K562 (cell line): ENCODE data around the gene C1QBP.

ENCODE experiments used
- ATF2 ChIP-seq: sonication (generic); formaldehyde crosslinking; IDR thresholded peaks from 2 replicates; pipeline ENCODE4 v1.8.1; 2022; ENCODE audit warnings: missing genetic modification reagents
- EGR1 ChIP-seq: fragments of 450-650 bp; conservative IDR thresholded peaks from 2 replicates; pipeline ENCODE4 v1.6.1; 2017; ENCODE audit warnings: mild to moderate bottlenecking
- MCM3 ChIP-seq: fragments of 450-650 bp; IDR thresholded peaks from 2 replicates; pipeline ENCODE4 v1.6.1; 2016
- MYC ChIP-seq, 2 experiments: fragments of 250-450 bp in 1 of 2; sonication (Bioruptor Pico) in 1 of 2; IDR thresholded peaks; 2 replicates each; pipeline versions ENCODE4 v1.5.1 to v1.6.1; 2012 to 2021; ENCODE audit warnings: low read depth in 2 of 2, borderline replicate concordance in 1 of 2, improper control_type of control experiment in 1 of 2, low read length in 1 of 2, mild to moderate bottlenecking in 1 of 2, moderate library complexity in 1 of 2
- POLR2A ChIP-seq: fragments of 450-650 bp; conservative IDR thresholded peaks from 2 replicates; pipeline ENCODE4 v1.6.1; 2016
- RAD21 ChIP-seq, 2 experiments: fragments of 250-450 bp in 1 of 2; fragments of 450-650 bp in 1 of 2; sonication (Bioruptor Pico) in 1 of 2; formaldehyde crosslinking in 1 of 2; IDR thresholded peaks in 1 of 2; conservative IDR thresholded peaks in 1 of 2; 2 replicates each; pipeline versions ENCODE4 v1.4.0 to v1.8.0; 2020 to 2022; ENCODE audit warnings: mild to moderate bottlenecking in 2 of 2, moderate library complexity in 1 of 2
- REST ChIP-seq, 2 experiments: fragments of 450-650 bp; formaldehyde crosslinking in 1 of 2; IDR thresholded peaks; 2 replicates each; pipeline versions ENCODE4 v1.4.0 to v1.6.1; 2014 to 2020; ENCODE audit warnings: mild to moderate bottlenecking in 2 of 2, borderline replicate concordance in 1 of 2, low read depth in 1 of 2
- ZFX ChIP-seq: sonication (generic); formaldehyde crosslinking; IDR thresholded peaks from 2 replicates; pipeline ENCODE4 v1.8.0; 2022; ENCODE audit warnings: mild to moderate bottlenecking, missing genetic modification reagents, moderate library complexity

- TF ChIP-seq MCM3 = no peak
- TF ChIP-seq ATF2 (CRISPR knock-in tag) = no peak
- no peak for TF ChIP-seq REST (IDR thresholded peaks at IDR 0.05; ENCODE audit: borderline replicate concordance)
- TF ChIP-seq REST (CRISPR knock-in tag; IDR thresholded peaks at IDR 0.05; ENCODE audit: low read depth) = no peak
- TF ChIP-seq ZFX = no peak
- TF ChIP-seq RAD21 (CRISPR knock-in tag; conservative IDR thresholded peaks at IDR 0.05 in 1 of 2, IDR thresholded peaks at IDR 0.05 in 1 of 2) = no peak
- no peak for TF ChIP-seq MYC (IDR thresholded peaks at IDR 0.05; ENCODE audit: low read depth, low read length)
- TF ChIP-seq MYC (CRISPR knock-in tag; IDR thresholded peaks at IDR 0.05; ENCODE audit: borderline replicate concordance, low read depth) = no peak
- 0 out of 2 replicates have a peak, but pooled peaks have one; percentile 20 for TF ChIP-seq EGR1
- no peak for TF ChIP-seq POLR2A
Observed at GRCh38 chr17:5485270-5486205, 46.6 kb upstream of the C1QBP start, which contains the start of gene DERL2.
